HG02884 (cell line): ENCODE measurements around the gene GGT6.

Experiments
- ATAC-seq: cut with Tn5 transposase; IDR thresholded peaks from one replicate; pipeline ENCODE4 v1.9.1; 2021; ENCODE audit warnings: mild to moderate bottlenecking, moderate library complexity; ENCODE audit not compliant: unreplicated experiment

GGT6 gene

GRCh38 chr17:4554441-4554996, 5.9 kb downstream of the GGT6 start:
- no peak for ATAC-seq

DNA sequence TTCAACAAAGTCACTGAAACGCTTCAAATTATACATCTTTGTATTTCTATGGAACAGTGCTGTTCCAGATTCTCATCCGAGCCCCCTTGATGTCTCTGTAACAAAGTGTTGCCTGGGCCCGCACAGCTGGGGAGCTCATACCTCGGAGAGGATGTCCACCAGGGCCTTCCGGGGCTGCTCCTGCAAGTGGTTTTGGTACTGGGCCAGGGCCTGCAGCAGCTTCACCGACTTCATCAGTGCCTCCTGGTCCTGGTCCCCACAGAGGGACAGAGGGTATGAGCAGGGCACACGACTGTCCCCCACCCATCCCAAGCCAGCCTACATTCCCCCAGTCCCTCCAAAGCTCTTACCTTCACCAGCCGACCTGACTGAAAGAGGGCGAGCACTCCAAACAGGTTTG, 6.7 kb downstream of the GGT6 start:
- ATAC-seq = no peak

DNA sequence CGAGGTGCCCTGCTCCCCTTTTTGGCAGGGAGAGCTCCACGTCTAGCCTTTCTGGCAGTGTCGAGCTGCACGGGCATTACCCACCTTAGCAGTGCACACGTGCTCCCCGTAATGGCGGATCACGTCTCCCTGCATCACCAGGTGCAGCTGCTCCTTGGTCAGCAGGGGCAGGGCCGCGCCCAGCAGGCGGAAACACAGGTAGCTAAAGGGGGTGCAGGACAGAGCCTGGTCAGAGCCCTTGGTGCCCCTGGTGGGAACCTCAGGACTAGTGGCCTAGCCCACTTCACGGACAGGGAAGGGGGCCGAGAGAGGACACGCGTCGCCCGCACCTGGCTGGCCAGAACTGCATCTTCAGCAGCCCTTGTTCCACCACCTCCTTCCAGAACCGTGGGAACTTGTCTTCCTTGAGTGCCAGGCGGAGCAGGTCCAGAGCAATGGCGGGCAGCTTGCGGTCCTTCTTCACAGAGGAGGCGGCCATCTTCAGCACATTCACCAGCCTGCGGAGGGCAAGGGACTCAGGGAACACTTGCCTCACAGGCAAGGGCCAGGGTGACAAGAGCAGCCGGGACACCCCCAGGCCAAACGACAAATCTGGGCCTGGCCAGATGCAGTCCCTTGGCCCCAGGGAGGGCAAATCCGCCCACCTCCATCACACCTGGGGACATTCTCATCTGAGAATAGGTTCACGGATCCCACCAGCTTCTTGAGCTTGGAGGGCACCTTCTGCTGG, 8.4 kb downstream of the GGT6 start:
- no peak for ATAC-seq

GRCh38 chr17:4551141-4551540, 9.2 kb downstream of the GGT6 start:
- no peak for ATAC-seq

- ATAC-seq = no peak
These were observed 9.8 kb downstream of the GGT6 start for GRCh38 chr17:4550534-4551039.

GRCh38 chr17:4549781-4550533, 10.4 kb downstream of the GGT6 start:
- no peak for ATAC-seq

DNA sequence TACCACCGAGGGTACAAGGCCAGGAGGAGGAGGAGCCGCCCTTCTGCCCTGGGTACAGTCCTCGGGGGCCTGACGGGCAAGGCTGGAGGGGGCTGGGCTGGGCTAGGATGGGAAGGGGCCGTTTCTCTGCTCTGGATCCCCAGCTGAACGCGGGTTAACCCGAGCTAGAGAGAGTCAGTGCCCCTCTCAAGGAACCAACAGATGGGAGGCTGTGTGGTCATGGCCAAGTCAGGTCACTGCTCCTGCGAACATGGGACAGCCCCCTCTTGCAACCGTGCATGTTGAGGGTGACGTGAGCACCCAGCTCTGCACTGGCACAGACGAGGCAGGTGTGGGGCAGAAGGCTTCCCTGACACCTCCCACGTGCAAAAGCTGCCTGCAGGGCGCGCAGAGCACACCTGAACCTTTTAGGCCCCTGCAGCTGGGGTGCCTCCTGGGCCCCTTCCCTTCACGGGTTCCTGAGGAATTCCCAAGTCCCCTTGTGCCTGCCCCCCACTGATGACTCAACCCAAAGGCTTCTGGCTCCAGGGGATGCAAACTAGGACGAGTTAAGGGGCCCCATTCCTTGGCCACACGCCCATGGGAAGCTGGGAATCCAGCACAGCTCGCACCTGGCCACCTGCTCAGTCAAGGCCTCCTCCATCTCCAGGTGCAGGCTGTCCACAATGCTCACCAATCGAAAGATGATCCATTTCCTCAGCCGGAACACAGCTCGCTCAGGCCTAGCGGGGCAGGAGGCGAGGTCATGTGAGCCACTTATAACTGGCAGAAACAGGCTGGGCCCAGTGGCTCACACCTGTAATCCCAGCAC, 11.5 kb downstream of the GGT6 start:
- no peak for ATAC-seq

DNA sequence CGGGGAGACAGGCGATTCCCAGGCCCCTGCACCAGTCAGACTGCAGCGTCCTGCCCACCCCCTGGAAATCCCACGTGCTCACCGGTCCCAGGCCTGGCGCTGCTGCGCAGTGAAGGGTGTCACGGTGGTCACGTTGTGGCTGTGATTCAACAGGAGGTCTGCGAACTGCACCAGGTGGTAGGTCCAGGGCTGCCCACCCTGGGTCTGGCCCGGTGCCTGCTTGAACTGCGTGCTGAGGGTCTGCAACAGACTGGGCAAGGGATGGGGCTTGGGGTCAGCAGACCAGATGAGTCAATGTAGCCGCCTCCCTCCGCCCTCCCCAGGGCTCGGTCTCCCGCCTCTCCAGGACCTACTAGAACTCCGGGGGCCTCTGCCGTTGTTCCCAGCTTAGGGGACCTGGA, 12.3 kb downstream of the GGT6 start:
- ATAC-seq = no peak

GRCh38 chr17:4547118-4547906, 13.1 kb downstream of the GGT6 start:
- ATAC-seq = no peak

- ATAC-seq = no peak
These were observed 15.0 kb downstream of the GGT6 start for GRCh38 chr17:4545217-4545951.

DNA sequence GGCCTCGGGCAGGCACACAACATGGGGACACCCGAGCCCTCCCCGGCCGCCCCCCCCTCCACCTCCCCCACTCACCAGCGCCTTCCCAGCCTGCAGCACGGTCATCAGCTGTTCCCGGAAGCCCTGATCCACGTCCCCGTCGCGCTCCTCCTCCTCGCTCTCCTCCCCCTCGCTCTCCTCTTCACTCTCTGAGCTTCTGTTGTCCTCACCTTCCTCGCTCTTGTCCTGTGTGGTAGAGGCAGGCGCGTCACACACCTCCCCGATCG, 15.5 kb downstream of the GGT6 start:
- ATAC-seq = no peak

- ATAC-seq = no peak
These were observed 16.0 kb downstream of the GGT6 start for GRCh38 chr17:4544135-4544950.

DNA sequence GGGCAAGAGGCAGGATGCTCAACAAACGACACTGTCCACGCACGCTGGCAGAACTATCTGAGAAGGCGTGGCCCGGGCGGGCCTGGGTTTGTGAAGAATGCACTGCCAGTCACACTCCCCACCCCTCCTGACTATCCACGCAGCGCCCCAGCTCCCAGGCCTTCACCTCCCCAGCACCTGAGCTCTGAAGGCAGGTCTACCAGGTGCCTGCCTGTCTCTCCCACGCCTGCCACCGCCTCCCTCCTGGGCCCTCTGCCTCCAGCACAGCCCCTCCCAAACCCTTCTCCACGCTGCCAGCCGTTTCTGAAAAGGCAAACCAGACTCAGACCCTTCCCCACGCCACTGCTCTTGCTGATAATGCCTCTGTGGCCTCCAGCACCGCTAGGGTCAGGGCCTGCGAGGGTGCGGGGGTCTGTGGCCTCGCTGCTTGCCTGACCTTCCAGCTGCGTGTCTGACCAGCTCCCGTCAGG, 16.8 kb downstream of the GGT6 start:
- ATAC-seq = no peak

DNA sequence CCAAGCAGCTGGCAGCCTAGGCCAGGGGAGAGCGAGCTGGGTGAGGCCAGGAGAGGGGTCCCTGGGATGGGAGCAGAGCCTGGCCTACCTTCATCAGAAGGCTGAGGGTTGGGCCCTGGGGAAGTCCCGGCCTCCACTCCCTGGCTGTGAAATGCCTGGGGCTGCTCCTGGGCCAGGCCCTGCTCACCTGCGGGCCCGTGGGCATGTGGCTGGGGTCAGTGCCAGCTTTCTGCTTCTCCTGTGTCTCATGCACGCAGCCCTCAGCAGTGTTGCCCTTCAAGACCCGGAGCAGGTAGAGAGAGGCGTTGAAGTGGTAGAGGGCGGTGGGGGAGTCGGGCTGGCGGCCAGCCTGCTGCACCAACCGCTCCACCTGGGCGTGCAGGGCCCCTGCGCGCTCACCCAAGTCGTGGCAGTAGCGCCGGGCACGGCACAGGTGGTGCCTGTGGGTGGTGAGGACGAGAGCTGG, 17.6 kb downstream of the GGT6 start:
- ATAC-seq = no peak

GRCh38 chr17:4542003-4542725, 18.2 kb downstream of the GGT6 start:
- ATAC-seq = no peak

DNA sequence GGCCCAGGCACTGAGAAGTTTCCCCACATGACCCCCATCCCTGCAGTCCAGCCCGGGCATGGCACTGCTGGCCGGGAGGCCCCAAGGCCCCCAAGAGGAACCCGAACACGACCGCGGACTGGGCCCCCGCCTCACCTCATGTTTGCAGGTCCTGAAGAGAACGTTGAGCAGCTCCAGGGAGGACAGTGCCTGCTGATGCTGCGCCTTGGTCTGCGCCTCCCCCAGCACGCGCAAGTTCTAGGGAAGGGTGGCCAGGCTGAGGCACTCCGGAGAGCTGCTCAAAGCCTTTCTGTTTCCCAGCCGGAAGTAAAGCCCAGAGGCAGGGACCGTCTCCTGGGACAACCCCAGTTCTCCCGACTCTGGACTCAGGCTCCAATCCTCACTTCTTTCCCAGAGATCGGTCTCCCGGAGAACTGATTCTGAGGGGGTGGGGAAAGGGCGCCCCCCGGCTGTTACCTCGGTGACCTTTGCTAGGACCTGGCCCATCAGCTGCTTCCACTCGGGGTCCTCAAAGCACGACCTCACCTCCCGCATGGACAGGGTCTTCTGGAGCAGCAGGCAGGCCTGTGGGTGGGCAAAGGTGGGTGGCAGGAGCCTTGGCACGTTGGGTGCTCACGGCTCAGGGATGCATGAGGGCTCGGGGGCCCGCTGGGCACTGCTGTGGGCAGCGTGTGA, 18.9 kb downstream of the GGT6 start:
- ATAC-seq = no peak

- no peak for ATAC-seq
These were observed 19.6 kb downstream of the GGT6 start for GRCh38 chr17:4540687-4541327.
